Measurements from ENCODE around the gene SDE2.

DNA sequence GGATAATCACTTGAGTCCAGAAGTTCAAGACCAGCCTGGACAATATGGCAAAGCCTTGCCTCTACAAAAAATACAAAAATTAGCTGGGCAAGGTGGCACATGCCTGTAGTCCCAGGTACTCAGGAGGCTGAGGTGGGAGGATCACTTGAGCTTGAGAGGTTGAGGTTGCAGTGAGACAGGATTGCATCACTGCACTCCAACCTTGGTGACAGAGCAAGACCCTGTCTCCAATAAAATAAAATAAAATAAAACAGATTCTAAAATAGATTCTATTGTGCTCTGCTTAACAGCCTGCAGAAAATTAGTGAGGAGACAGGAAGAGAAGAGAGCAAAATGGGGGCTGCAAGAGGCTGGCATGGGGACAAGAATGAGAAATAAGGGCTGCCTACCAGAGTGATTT, 7.5 kb upstream of the SDE2 start:
- no peak for TF ChIP-seq POLR2A (IDR thresholded peaks at IDR 0.05)
- TF ChIP-seq, protein P1, sequence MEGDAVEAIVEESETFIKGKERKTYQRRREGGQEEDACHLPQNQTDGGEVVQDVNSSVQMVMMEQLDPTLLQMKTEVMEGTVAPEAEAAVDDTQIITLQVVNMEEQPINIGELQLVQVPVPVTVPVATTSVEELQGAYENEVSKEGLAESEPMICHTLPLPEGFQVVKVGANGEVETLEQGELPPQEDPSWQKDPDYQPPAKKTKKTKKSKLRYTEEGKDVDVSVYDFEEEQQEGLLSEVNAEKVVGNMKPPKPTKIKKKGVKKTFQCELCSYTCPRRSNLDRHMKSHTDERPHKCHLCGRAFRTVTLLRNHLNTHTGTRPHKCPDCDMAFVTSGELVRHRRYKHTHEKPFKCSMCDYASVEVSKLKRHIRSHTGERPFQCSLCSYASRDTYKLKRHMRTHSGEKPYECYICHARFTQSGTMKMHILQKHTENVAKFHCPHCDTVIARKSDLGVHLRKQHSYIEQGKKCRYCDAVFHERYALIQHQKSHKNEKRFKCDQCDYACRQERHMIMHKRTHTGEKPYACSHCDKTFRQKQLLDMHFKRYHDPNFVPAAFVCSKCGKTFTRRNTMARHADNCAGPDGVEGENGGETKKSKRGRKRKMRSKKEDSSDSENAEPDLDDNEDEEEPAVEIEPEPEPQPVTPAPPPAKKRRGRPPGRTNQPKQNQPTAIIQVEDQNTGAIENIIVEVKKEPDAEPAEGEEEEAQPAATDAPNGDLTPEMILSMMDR (IDR thresholded peaks at IDR 0.05): no peak

All from prostate gland (tissue), 2 donors.